Measurements from ENCODE around the gene TRAM2.

- TF ChIP-seq, protein P1, sequence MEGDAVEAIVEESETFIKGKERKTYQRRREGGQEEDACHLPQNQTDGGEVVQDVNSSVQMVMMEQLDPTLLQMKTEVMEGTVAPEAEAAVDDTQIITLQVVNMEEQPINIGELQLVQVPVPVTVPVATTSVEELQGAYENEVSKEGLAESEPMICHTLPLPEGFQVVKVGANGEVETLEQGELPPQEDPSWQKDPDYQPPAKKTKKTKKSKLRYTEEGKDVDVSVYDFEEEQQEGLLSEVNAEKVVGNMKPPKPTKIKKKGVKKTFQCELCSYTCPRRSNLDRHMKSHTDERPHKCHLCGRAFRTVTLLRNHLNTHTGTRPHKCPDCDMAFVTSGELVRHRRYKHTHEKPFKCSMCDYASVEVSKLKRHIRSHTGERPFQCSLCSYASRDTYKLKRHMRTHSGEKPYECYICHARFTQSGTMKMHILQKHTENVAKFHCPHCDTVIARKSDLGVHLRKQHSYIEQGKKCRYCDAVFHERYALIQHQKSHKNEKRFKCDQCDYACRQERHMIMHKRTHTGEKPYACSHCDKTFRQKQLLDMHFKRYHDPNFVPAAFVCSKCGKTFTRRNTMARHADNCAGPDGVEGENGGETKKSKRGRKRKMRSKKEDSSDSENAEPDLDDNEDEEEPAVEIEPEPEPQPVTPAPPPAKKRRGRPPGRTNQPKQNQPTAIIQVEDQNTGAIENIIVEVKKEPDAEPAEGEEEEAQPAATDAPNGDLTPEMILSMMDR (IDR thresholded peaks at IDR 0.05), result no peak
- TF ChIP-seq POLR2A (IDR thresholded peaks at IDR 0.05), result no peak
These were observed 1.1 kb upstream of the TRAM2 start for GRCh38 chr6:52577778-52578463.
